Anterior cingulate cortex (tissue), 58 donors: ENCODE results near the gene EXOSC1.
"Not testable (repeated sequence)": the region's sequence is repeated elsewhere in the genome, so short reads cannot be mapped to it uniquely, and the experiment has no call there.

ENCODE experiments used
- DNase-seq, 58 donors: peaks; one replicate each; lab custom pipeline; 2025; lab: John Stamatoyannopoulos, UW

Gene EXOSC1

GRCh38 chr10:97459933-97460332, 14.1 kb upstream of the EXOSC1 start:
- no peak for DNase-seq

DNA sequence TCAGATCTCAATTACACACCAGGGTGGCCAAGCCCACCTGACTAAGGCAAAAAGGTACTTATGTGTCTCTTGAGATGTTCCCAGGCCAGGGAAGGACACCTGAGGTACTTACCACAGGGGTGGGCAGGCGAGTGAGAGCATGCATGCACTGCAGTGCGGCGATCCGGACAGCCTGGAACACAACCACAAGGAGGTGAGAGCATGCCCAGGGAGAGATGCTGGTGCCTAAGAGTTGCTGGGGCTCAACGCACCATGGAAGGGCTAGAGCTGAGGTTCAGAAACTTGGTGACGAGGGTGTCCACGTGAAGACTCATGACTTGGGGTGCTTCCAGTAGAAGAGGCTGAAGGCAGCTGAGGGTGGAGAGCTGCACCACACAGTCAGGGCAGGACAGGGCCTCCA, 13.3 kb upstream of the EXOSC1 start:
- DNase-seq: no peak

GRCh38 chr10:97456686-97457065, 10.9 kb upstream of the EXOSC1 start:
- no peak for DNase-seq

- no peak for DNase-seq
Observed at GRCh38 chr10:97456034-97456685, 10.4 kb upstream of the EXOSC1 start.

DNA sequence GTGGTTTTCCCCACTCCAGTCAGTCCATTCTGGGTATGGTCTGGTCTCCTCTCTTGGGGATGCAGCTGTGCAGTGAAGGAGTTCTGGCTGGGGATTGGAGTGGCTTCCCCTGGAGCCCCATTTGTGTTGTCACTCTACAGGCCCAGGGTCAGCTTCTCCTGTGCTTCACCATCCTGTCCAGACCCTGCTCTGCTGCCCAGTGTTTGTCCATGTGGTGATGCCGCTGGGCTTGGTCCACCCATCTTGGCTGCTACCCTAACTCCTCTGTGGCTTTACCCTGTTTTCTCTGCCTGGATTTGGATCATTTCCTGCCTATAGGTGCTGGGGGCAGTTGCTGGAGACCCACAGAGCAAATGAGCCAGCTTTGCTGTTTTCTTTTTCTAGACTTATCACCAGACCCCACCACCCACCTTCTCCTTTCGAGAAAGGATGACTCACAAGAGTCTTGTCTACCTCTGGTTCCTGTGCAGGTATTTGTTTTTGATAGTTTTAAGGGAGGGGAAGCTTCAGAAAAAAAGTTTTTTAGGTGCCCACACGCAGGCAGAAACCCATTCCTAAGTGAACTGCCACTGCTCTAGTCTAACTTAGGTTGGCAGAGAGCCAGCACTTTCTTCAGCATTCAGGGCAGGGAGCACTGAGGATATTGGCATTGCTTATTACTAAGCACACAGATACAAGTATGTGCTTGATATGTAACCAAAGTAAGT, 8.7 kb upstream of the EXOSC1 start:
- DNase-seq: peak in 3 of 58 donors; percentile 6 to 10 (median 7)

DNA sequence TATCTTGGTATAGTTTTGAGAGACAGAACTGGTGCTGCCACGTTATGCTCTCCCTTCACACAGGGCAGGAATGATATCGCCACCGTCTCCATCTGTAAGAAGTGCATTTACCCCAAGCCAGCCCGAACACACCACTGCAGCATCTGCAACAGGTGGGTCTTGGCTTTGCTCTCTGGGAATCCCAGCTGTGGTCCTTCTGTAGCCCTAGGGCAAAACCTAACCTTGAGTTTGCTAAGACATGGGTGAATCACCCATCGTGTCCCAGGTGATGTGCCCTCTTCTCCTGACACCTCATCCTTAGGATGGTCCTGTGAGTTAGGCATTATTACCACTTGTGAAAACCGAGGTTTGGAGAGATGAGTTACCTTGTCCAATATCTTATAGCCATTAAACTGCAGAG, 6.5 kb upstream of the EXOSC1 start:
- DNase-seq: no peak

- no peak for DNase-seq
Observed at GRCh38 chr10:97451605-97452004, 5.8 kb upstream of the EXOSC1 start.

GRCh38 chr10:97450828-97451227, 5.0 kb upstream of the EXOSC1 start:
- DNase-seq: no peak

DNA sequence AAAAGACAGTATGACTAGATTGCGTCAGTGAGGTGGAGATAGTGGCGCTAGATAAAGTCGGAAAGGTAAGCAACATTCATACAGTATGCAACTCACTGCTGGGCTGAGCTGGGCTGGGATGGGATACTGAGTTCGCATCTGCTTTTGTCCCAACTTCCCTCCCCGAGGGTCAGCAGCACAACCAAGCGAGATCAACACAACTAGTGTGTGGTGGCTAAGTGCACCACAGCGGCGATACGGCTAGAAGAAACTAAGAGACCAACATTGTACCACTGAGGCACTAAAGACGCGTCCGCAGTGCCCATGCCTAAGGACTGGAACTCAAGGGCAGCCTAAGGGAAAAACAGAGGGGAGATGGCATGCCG, 467 bp downstream of the EXOSC1 start:
- peak in 1 of 58 donors; percentile 51 for DNase-seq

- no peak for DNase-seq
Observed at GRCh38 chr10:97444212-97444611, 1.6 kb downstream of the EXOSC1 start.

DNA sequence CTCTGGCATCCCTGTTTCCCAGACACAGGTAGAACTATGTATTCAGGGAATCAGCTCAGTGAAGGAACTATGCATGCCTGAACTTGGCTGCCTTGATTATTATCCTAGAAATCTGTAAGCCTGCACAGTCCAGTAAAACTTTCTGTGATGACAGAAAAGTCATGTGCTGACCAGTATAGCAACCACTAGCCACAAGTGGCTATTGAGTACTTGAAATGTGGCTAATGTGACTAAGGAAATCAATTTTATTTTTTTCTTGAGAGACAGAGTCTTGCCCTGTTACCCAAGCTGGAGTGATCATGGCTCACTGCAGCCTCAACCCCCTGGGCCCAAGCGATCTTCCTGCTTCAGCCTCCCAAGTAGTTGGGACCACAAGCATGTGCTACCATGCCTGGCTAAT, 3.5 kb downstream of the EXOSC1 start:
- DNase-seq: no peak

- no peak for DNase-seq
Observed at GRCh38 chr10:97435211-97435610, 10.6 kb downstream of the EXOSC1 start.

GRCh38 chr10:97434557-97434956, 11.2 kb downstream of the EXOSC1 start:
- DNase-seq: no peak

DNA sequence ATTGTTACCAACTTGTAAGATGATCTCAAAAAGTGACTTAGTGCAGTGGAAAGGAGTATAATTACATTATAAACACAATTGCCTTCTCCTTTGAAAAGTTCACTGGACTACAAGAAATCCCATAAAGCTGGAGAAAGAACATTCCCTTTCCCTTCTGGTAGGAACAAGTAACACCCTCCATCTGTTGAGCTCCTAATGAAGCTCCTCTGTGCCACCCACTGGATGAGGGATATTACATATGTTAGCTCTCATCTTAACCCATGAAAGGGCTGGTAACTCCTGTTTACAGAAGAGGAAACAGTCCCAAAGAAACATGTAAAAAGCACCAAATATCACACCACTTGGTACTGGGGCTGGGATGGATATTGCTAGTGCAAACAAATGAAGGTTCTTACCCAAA, 11.8 kb downstream of the EXOSC1 start:
- DNase-seq: no peak

DNA sequence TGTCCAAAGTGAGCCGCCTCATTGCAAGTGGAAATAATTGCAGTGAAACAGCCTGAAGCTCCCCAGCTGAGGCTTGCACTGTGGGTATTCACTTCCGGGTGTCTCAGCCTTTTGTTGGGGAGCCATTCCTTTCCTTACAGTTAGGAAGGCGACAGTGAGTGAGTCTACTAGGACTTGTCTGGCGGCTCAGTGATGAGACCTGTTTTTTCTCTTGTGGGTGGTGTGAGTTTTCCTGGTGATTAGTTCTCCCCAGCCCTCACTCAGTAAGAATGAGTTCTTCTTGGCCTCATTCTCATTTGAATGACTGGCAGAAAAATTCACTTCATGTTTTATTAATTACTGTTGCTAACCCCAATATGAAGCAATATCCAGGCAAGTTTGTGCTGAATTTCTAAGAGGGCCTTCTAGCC, 17.2 kb downstream of the EXOSC1 start:
- DNase-seq: no peak

- no peak for DNase-seq
Observed at GRCh38 chr10:97427571-97428179, 18.1 kb downstream of the EXOSC1 start.

- no peak for DNase-seq
Observed at GRCh38 chr10:97426776-97427570, 18.8 kb downstream of the EXOSC1 start.

DNA sequence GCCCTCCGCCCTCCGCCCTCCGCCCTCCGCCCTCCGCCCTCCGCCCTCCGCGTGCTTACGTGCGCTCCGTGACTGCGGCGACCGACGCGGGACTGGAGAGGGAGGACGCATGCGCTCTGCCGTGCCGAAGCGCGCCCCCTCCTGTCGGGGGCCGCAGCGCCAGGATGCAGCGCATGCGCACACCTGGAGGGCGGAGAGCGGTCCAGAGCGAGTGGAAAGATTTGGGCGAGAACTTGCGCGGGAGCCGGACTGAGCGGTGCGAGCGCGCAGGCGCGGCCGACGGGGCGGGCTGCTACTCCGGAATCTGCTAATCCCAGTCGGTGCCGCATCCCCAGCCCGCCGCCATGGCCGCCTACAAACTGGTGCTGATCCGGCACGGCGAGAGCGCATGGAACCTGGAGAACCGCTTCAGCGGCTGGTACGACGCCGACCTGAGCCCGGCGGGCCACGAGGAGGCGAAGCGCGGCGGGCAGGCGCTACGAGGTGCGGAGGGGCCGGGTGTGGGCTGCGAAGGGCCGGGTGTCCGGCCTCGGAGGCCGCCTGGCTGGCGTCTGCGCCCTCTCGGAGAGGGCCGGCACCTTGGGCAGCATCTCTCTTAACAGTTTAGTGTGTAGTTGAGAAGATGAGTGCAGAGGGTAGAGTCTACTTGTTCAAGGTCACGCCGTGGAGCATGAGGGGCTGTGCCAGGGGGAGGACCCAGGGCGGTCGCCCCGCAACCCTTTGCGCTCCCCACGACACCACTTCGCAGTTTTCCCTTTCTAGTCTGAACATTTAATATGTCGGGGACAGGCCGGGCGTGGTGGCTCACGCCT, 19.6 kb downstream of the EXOSC1 start, which contains the start of gene PGAM1:
Gene PGAM1, plus strand, starts transcription at position 228 of the 812 bp plus-strand sequence. Its CDS starts 117 bp downstream, at position 345.
- DNase-seq: peak; percentile 44 to 97 (median 94)

DNA sequence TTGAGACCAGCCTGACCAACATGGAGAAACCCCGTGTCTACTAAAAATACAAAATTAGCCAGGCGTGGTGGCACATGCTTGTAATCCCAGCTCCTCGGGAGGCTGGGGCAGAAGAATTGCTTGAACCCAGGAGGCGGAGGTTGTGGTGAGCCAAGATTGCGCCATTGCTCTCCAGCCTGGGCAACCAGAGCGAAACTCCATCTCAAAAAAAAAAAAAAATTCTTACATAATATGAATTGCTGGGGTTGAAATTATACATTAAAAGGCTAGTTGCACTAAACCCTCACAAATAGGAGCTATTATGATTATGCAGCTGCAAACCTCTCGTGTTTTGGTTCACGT, 22.1 kb downstream of the EXOSC1 start:
- DNase-seq: not testable (repeated sequence)

DNA sequence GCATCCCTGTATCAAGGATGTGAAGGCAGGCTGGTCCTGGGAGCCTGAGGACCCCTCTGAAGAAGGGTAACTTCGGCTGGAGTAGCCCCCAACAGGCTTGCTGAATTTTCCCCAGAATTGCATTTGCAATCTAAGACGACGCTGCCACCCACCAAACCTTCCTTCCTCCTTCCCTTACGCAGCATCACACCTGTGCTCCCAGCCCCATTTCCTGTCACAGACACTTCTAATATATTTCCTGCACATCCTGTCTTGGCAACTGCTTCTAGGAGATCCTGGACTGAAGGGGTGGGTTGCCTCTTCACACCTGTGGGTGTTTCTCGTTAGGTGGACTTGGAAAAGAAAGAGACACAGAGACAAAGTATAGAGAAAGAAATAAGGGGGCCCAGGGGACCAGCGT, 29.2 kb downstream of the EXOSC1 start:
- no peak for DNase-seq
